ENCODE measurements around the gene LCLAT1.

- TF ChIP-seq POLR2A (IDR thresholded peaks at IDR 0.05; ENCODE audit: low read depth) (no peak), CTCF (IDR thresholded peaks at IDR 0.05) (no peak), POLR2AphosphoS5 (IDR thresholded peaks at IDR 0.05) (no peak)
Measured at GRCh38 chr2:30527411-30527810, 80.4 kb downstream of the LCLAT1 start.
